Upper lobe of left lung (tissue), 4 donors: ENCODE measurements around the gene GJB2.

Source experiments
- CTCF ChIP-seq, 6 experiments: fragments of 450-650 bp in 4 of 6; fragments of 200-600 bp in 2 of 6; sonication (generic) in 2 of 6; IDR thresholded peaks; one replicate each; pipeline ENCODE4 v1.5.1; 2016 to 2019; ENCODE audit warnings: antibody characterized with exemption in 6 of 6
- POLR2A ChIP-seq, 4 donors: fragments of 450-650 bp; IDR thresholded peaks; one replicate each; pipeline ENCODE4 v1.5.1; 2016 to 2017; ENCODE audit warnings: antibody characterized with exemption in 4 of 4, mild to moderate bottlenecking in 2 of 4
- POLR2AphosphoS5 ChIP-seq, 2 donors: sonication (generic); formaldehyde crosslinking; IDR thresholded peaks; one replicate each; pipeline ENCODE4 v1.5.1; 2017; ENCODE audit warnings: antibody characterized with exemption in 2 of 2

- TF ChIP-seq CTCF (IDR thresholded peaks at IDR 0.05) (no peak), POLR2A (IDR thresholded peaks at IDR 0.05) (no peak), POLR2AphosphoS5 (IDR thresholded peaks at IDR 0.05) (no peak)
Measured at GRCh38 chr13:20168396-20168795, 24.3 kb downstream of the GJB2 start.
